COLO668 (cell line): Measurements from ENCODE around the gene TMEM9.

Experiments
- DNase-seq: peaks from one replicate; lab custom pipeline; 2025; ENCODE audit not compliant: unreplicated experiment; lab: John Stamatoyannopoulos, UW

Gene TMEM9

GRCh38 chr1:201145816-201146215 is 8.5 kb downstream of the TMEM9 start:
- DNase-seq = no peak

GRCh38 chr1:201145132-201145531 is 9.1 kb downstream of the TMEM9 start:
- DNase-seq = no peak

GRCh38 chr1:201144701-201145100 is 9.6 kb downstream of the TMEM9 start:
- no peak for DNase-seq

GRCh38 chr1:201143726-201144635 is 10.3 kb downstream of the TMEM9 start:
- DNase-seq = no peak

- no peak for DNase-seq
Measured at GRCh38 chr1:201142849-201143725, 11.2 kb downstream of the TMEM9 start.

- no peak for DNase-seq
Measured at GRCh38 chr1:201142011-201142848, 12.0 kb downstream of the TMEM9 start.

- no peak for DNase-seq
Measured at GRCh38 chr1:201141418-201141817, 12.9 kb downstream of the TMEM9 start.

GRCh38 chr1:201140941-201141260 is 13.4 kb downstream of the TMEM9 start:
- DNase-seq = no peak

GRCh38 chr1:201140235-201140940 is 13.9 kb downstream of the TMEM9 start:
- DNase-seq = no peak

GRCh38 chr1:201139756-201140155 is 14.5 kb downstream of the TMEM9 start:
- no peak for DNase-seq

GRCh38 chr1:201139306-201139705 is 15.0 kb downstream of the TMEM9 start:
- DNase-seq = no peak

GRCh38 chr1:201138311-201138840 is 15.9 kb downstream of the TMEM9 start:
- DNase-seq = no peak

GRCh38 chr1:201137579-201138310 is 16.5 kb downstream of the TMEM9 start:
- no peak for DNase-seq

- no peak for DNase-seq
Measured at GRCh38 chr1:201137024-201137392, 17.3 kb downstream of the TMEM9 start.

- DNase-seq = no peak
Measured at GRCh38 chr1:201136355-201137023, 17.8 kb downstream of the TMEM9 start.

GRCh38 chr1:201134405-201134804 is 19.9 kb downstream of the TMEM9 start:
- DNase-seq = no peak

- DNase-seq = no peak
Measured at GRCh38 chr1:201131398-201131797, 22.9 kb downstream of the TMEM9 start.

GRCh38 chr1:201128962-201129361 is 25.3 kb downstream of the TMEM9 start:
- DNase-seq = no peak

GRCh38 chr1:201128476-201128875 is 25.8 kb downstream of the TMEM9 start:
- DNase-seq = no peak
